HFF-Myc (cell line): ENCODE results near the gene RAB5IF.

Experiments used
- DNase-seq: peaks from one replicate; pipeline ENCODE4 v3.0.0-alpha.2; 2011; ENCODE audit warnings: low read depth; ENCODE audit errors: extremely low read depth
- H3K4me3 ChIP-seq: replicated peaks from 2 replicates; pipeline ENCODE4 v1.5.1; 2011; ENCODE audit warnings: low read depth, mild to moderate bottlenecking, control low read depth, low read length
- TF ChIP-seq, protein P1 (sequence below): IDR thresholded peaks from 2 replicates; pipeline ENCODE4 v1.5.1; 2012; ENCODE audit warnings: mild to moderate bottlenecking, low read depth, low read length, control low read depth; ENCODE audit errors: missing control alignments

Gene RAB5IF

GRCh38 chr20:36647196-36648121 lies 41.9 kb downstream of the RAB5IF start:
- TF ChIP-seq, protein P1, sequence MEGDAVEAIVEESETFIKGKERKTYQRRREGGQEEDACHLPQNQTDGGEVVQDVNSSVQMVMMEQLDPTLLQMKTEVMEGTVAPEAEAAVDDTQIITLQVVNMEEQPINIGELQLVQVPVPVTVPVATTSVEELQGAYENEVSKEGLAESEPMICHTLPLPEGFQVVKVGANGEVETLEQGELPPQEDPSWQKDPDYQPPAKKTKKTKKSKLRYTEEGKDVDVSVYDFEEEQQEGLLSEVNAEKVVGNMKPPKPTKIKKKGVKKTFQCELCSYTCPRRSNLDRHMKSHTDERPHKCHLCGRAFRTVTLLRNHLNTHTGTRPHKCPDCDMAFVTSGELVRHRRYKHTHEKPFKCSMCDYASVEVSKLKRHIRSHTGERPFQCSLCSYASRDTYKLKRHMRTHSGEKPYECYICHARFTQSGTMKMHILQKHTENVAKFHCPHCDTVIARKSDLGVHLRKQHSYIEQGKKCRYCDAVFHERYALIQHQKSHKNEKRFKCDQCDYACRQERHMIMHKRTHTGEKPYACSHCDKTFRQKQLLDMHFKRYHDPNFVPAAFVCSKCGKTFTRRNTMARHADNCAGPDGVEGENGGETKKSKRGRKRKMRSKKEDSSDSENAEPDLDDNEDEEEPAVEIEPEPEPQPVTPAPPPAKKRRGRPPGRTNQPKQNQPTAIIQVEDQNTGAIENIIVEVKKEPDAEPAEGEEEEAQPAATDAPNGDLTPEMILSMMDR: no peak
- H3K4me3 ChIP-seq: no peak overlapping the region
- DNase-seq: no peak

- TF ChIP-seq, protein P1: no peak
- no peak for DNase-seq
- no peak overlapping the region for H3K4me3 ChIP-seq
Measured at GRCh38 chr20:36653456-36653855, 47.9 kb downstream of the RAB5IF start.

- no peak for DNase-seq
- TF ChIP-seq, protein P1: no peak
- no peak overlapping the region for H3K4me3 ChIP-seq
Measured at GRCh38 chr20:36654506-36654905, 48.9 kb downstream of the RAB5IF start.

DNA sequence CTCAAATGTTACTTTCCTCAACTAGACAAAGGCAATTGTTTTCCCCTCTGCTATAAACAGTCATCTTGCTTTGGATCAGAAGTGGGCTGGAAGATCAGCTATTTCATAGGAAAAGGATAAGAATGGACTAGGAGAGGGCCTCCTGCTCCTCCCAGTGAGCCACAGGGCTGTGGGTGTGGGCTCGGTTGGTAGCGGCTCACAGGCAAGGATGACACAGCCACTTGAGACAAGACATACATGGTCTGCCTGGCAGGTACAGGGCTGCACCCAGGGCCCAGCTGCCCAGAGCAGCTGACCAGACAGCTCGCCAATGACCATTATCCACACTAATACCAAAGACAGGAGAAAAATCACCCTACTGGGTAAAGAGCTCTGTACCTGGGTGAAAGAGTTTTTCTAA lies 49.4 kb downstream of the RAB5IF start:
- TF ChIP-seq, protein P1: no peak
- H3K4me3 ChIP-seq: no peak overlapping the region
- no peak for DNase-seq

DNA sequence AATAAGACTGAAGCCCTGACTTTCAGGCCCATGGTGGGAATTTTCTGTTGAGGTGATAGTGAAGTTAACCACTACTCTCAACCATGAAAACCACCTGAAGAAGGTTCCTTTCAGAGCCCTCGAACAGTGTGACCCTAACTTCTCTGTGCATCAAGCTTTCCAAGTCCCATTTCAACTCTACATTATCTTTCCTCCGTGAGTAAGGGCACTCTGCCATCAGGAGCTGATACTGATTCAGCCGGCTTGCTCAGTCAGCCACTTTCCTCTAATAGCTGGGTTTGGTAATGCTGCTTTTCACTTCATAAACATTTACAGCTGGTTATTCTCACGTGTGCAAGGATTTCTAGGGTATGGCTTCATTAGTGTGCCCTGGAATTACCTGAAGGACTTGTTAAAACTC lies 51.2 kb downstream of the RAB5IF start:
- no peak overlapping the region for H3K4me3 ChIP-seq
- DNase-seq: no peak
- TF ChIP-seq, protein P1: no peak

DNA sequence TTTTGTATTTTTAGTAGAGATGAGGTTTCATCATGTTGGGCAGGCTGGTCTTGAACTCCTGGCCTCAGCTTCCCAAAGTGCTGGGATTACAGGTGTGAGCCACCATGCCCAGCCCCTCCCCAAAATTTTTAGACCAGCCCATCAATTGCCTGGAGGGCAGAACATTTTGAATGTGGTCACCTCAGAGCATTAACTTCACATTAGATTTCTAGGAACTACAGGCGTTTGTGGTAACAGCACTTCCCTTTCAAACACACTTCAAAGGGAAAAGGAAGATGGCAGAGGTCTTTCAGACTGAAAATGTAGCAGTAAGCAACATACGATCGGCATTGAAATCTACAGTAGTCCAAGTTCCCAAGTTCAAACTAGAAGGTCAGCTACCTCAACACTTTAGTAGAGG lies 52.7 kb downstream of the RAB5IF start:
- TF ChIP-seq, protein P1: no peak
- DNase-seq: no peak
- no peak overlapping the region for H3K4me3 ChIP-seq
